GM23338 (cell line): Measurements from ENCODE around the gene SLC35D1. TPM values are rescaled to one million over a fixed set of nuclear protein-coding genes. Genes with fewer than 3 reads are reported as not detected.

Experiments
- ATAC-seq: fragments of 200-7000 bp; cut with Tn5 transposase; 3 replicates; pipeline ENCODE4 v1.9.1; 2020
- DNase-seq: peaks from one replicate; pipeline ENCODE4 v3.0.0-alpha.2; 2015; ENCODE audit warnings: low spot score
- H2AFZ ChIP-seq: fragments of 200-600 bp; sonication (generic); 2 replicates; pipeline ENCODE4 v1.8.0; 2016; ENCODE audit warnings: antibody characterized with exemption, mild to moderate bottlenecking, moderate library complexity
- H3F3A ChIP-seq: fragments of 200-600 bp; sonication (generic); replicated peaks from 2 replicates; pipeline ENCODE4 v1.8.0; 2017; ENCODE audit warnings: antibody characterized with exemption, mixed run types, low read depth
- H3K27ac ChIP-seq: fragments of 200-600 bp; sonication (generic); 2 replicates; pipeline ENCODE4 v1.6.1; 2016; ENCODE audit warnings: low read depth
- H3K27me3 ChIP-seq: fragments of 200-600 bp; sonication (generic); 2 replicates; pipeline ENCODE4 v1.8.0; 2016; ENCODE audit warnings: mild to moderate bottlenecking, mixed run types, moderate library complexity; ENCODE audit not compliant: insufficient read depth
- H3K36me3 ChIP-seq: fragments of 200-600 bp; sonication (generic); 2 replicates; pipeline ENCODE4 v1.8.0; 2016; ENCODE audit warnings: mild to moderate bottlenecking; ENCODE audit not compliant: insufficient read depth
- H3K4me1 ChIP-seq: fragments of 200-600 bp; sonication (generic); 2 replicates; pipeline ENCODE4 v1.8.0; 2016; ENCODE audit warnings: mild to moderate bottlenecking, moderate library complexity; ENCODE audit not compliant: insufficient read depth
- H3K4me2 ChIP-seq: fragments of 200-600 bp; sonication (generic); 2 replicates; pipeline ENCODE4 v1.7.1; 2017; ENCODE audit warnings: mixed run types
- H3K4me3 ChIP-seq: fragments of 200-600 bp; sonication (generic); 2 replicates; pipeline ENCODE4 v1.6.1; 2016; ENCODE audit warnings: mixed run types
- H3K79me2 ChIP-seq: fragments of 200-600 bp; sonication (generic); replicated peaks from 2 replicates; pipeline ENCODE4 v1.8.0; 2017; ENCODE audit warnings: mild to moderate bottlenecking; ENCODE audit not compliant: insufficient read depth
- H3K9me2 ChIP-seq: fragments of 200-600 bp; sonication (generic); 2 replicates; pipeline ENCODE4 v1.8.0; 2017; ENCODE audit not compliant: insufficient read depth
- H4K20me1 ChIP-seq: fragments of 200-600 bp; sonication (generic); replicated peaks from 2 replicates; pipeline ENCODE4 v1.8.0; 2017; ENCODE audit warnings: mild to moderate bottlenecking; ENCODE audit not compliant: insufficient read depth
- H3K27ac Mint-ChIP-seq: 2 replicates; pipeline ENCODE4 v1.8.0; 2020; ENCODE audit warnings: inconsistent platforms, mild to moderate bottlenecking, moderate library complexity, mixed read lengths
- H3K27me3 Mint-ChIP-seq: 3 replicates; pipeline ENCODE4 v1.8.0; 2022; ENCODE audit warnings: low read depth, mild to moderate bottlenecking, moderate library complexity, mixed read lengths, inconsistent platforms; ENCODE audit not compliant: insufficient read depth, poor library complexity
- H3K36me3 Mint-ChIP-seq: 3 replicates; pipeline ENCODE4 v1.8.0; 2021; ENCODE audit warnings: low read depth, mild to moderate bottlenecking, inconsistent platforms, moderate library complexity, mixed read lengths
- H3K4me1 Mint-ChIP-seq: 3 replicates; pipeline ENCODE4 v1.8.0; 2020; ENCODE audit warnings: mild to moderate bottlenecking, inconsistent platforms, mixed read lengths
- H3K4me3 Mint-ChIP-seq: 3 replicates; pipeline ENCODE4 v1.8.0; 2021; ENCODE audit warnings: moderate library complexity, mild to moderate bottlenecking, inconsistent platforms, mixed read lengths
- H3K9me3 Mint-ChIP-seq: 3 replicates; pipeline ENCODE4 v1.8.0; 2020; ENCODE audit warnings: moderate library complexity, mild to moderate bottlenecking, inconsistent platforms, mixed read lengths
- CREB1 ChIP-seq: fragments of 250-450 bp; sonication (Bioruptor Pico); IDR thresholded peaks from 2 replicates; pipeline ENCODE4 v1.5.0; 2020; ENCODE audit warnings: low read depth, mild to moderate bottlenecking, moderate library complexity
- CTCF ChIP-seq, 2 experiments: fragments of 200-600 bp in 1 of 2; sonication (generic) in 1 of 2; conservative IDR thresholded peaks; 2 replicates each; pipeline versions ENCODE4 v1.5.1 to v1.6.1; 2016 to 2017; ENCODE audit warnings: antibody characterized with exemption in 2 of 2, low read depth in 2 of 2, mild to moderate bottlenecking in 2 of 2, moderate library complexity in 1 of 2
- ETS1 ChIP-seq: IDR thresholded peaks from 2 replicates; pipeline ENCODE4 v1.6.1; 2016; ENCODE audit warnings: antibody characterized with exemption
- EZH2 ChIP-seq: fragments of 200-600 bp; sonication (generic); IDR thresholded peaks from one replicate; pipeline ENCODE4 v1.8.0; 2017; ENCODE audit warnings: antibody characterized with exemption, mild to moderate bottlenecking, low read depth; ENCODE audit not compliant: unreplicated experiment
- EZH2phosphoT487 ChIP-seq: fragments of 200-600 bp; sonication (generic); IDR thresholded peaks from one replicate; pipeline ENCODE4 v1.8.1; 2018; ENCODE audit warnings: antibody characterized with exemption; ENCODE audit not compliant: unreplicated experiment
- JUNB ChIP-seq: IDR thresholded peaks from one replicate; pipeline ENCODE4 v1.6.1; 2016; ENCODE audit warnings: antibody characterized with exemption; ENCODE audit not compliant: unreplicated experiment
- NANOG ChIP-seq: IDR thresholded peaks from 2 replicates; pipeline ENCODE4 v1.6.1; 2016; ENCODE audit warnings: antibody characterized with exemption, borderline replicate concordance
- POLR2AphosphoS5 ChIP-seq: IDR thresholded peaks from 2 replicates; pipeline ENCODE4 v1.6.1; 2016; ENCODE audit warnings: antibody characterized with exemption, low read depth
- REST ChIP-seq: IDR thresholded peaks from one replicate; pipeline ENCODE4 v1.6.1; 2018; ENCODE audit warnings: antibody characterized with exemption; ENCODE audit not compliant: unreplicated experiment
- STAT1 ChIP-seq: IDR thresholded peaks from one replicate; pipeline ENCODE4 v1.6.1; 2016; ENCODE audit warnings: antibody characterized with exemption; ENCODE audit not compliant: unreplicated experiment
- ZNF114 ChIP-seq: fragments of 250-450 bp; sonication (Bioruptor Pico); IDR thresholded peaks from 2 replicates; pipeline ENCODE4 v1.5.0; 2020; ENCODE audit warnings: mild to moderate bottlenecking, moderate library complexity
- ZNF331 ChIP-seq: fragments of 250-450 bp; sonication (Bioruptor Pico); IDR thresholded peaks from 2 replicates; pipeline ENCODE4 v1.5.0; 2020; ENCODE audit warnings: low read depth, mild to moderate bottlenecking, moderate library complexity
- ZNF462 ChIP-seq: fragments of 250-450 bp; sonication (Bioruptor Pico); IDR thresholded peaks from 2 replicates; pipeline ENCODE4 v1.5.0; 2020; ENCODE audit warnings: mild to moderate bottlenecking, moderate library complexity
- polyA plus RNA-seq: library from polyadenylated mRNA; unstranded; fragments of >200 nt; fragmentation: Nextera tagmentation; extraction: Ambion mirVana; gene quantifications from 2 replicates; pipeline ENCODE4 v1.2.1, GENCODE V29; 2016
- total RNA-seq: library from RNA; depleted of rRNA; stranded (reverse); fragments of >200 nt; shearing (Covaris generic); gene quantifications from 2 replicates; pipeline ENCODE4 v1.2.3, GENCODE V29; 2014

SLC35D1 gene
- total and polyA plus RNA-seq, 2 experiments from 2014 or later, result 0.68 to 2.8 TPM

GRCh38 chr1:66984491-66984890, 69.5 kb downstream of the SLC35D1 start:
- peaks cover 10% of the 10 kb centered on the region for H3K36me3 ChIP-seq
- H4K20me1 ChIP-seq, result no peaks in the 10 kb centered on the region; the same call in 1 of the 2 replicates
- Mint-ChIP-seq H3K36me3 (peaks cover 31% of the 10 kb centered on the region; the same call in 2 of the 3 replicates), H3K9me3 (no peaks in the 10 kb centered on the region), H3K27me3 (peaks cover under 1% of the 10 kb centered on the region), H3K4me1 (no peaks in the 10 kb centered on the region), H3K4me3 (no peak overlapping the region), H3K27ac (no peak overlapping the region)
- H3K9me2 ChIP-seq, result no peaks in the 10 kb centered on the region
- no peak overlapping the region for H2AFZ ChIP-seq
- TF ChIP-seq EZH2 (no peak), POLR2AphosphoS5 (no peak), JUNB (no peak), CREB1 (CRISPR knock-in tag) (no peak), ZNF462 (CRISPR knock-in tag) (no peak), REST (no peak), STAT1 (no peak), ETS1 (no peak), ZNF114 (no peak), CTCF (conservative IDR thresholded peaks at IDR 0.05; ENCODE audit: low read depth in 2 of 2) (no peak), NANOG (no peak), EZH2phosphoT487 (no peak), ZNF331 (CRISPR knock-in tag) (no peak)
- no peaks in the 10 kb centered on the region for H3F3A ChIP-seq
- no peaks in the 10 kb centered on the region for H3K79me2 ChIP-seq
- no peaks in the 10 kb centered on the region for H3K4me1 ChIP-seq
- no peak overlapping the region for H3K4me2 ChIP-seq
- DNase-seq (no peak), ATAC-seq (no peak)
- no peak overlapping the region for H3K27ac ChIP-seq
- no peak overlapping the region for H3K4me3 ChIP-seq
- no peaks in the 10 kb centered on the region for H3K27me3 ChIP-seq
